ENCODE data around the gene FGF13. TPM values are rescaled to one million over a fixed set of nuclear protein-coding genes. Genes with fewer than 3 reads are reported as not detected.
A peak's percentile ranks its signal among the peaks of the same experiment; 100 is the strongest.

The FGF13 gene
- total RNA-seq, 1 donor from 2014 or later: 23.8 TPM

GRCh38 chrX:138754861-138755260 lies 43.3 kb upstream of the FGF13 start:
- no peak overlapping the region for H3K27ac Mint-ChIP-seq
- H3K27me3 ChIP-seq: no peaks in the 10 kb centered on the region
- H3F3A ChIP-seq (ENCODE audit: low read depth): no peaks in the 10 kb centered on the region
- H3K79me2 ChIP-seq (ENCODE audit: low read depth): no peaks in the 10 kb centered on the region
- no peaks in the 10 kb centered on the region for H3K9me3 Mint-ChIP-seq
- peaks cover 15% of the 10 kb centered on the region for H3K4me1 Mint-ChIP-seq
- no peaks in the 10 kb centered on the region for H3K4me1 ChIP-seq
- H3K36me3 ChIP-seq: no peaks in the 10 kb centered on the region
- H3K36me3 Mint-ChIP-seq: no peaks in the 10 kb centered on the region
- H3K4me2 ChIP-seq: no peak overlapping the region
- H3K27me3 Mint-ChIP-seq (ENCODE audit: insufficient read depth, low read depth): no peaks in the 10 kb centered on the region
- no peak for DNase-seq (ENCODE audit: low spot score)
- H3K9me3 ChIP-seq (ENCODE audit: low read depth): no peaks in the 10 kb centered on the region
- no peak overlapping the region for H3K27ac ChIP-seq
- H4K20me1 ChIP-seq (ENCODE audit: low read depth): no peaks in the 10 kb centered on the region
- no peak overlapping the region for H3K4me3 ChIP-seq
- TF ChIP-seq CTCF (IDR thresholded peaks at IDR 0.05) (no peak), EZH2 (IDR thresholded peaks at IDR 0.05) (no peak), EZH2phosphoT487 (IDR thresholded peaks at IDR 0.05) (no peak)
- H3K9ac ChIP-seq: no peak overlapping the region
- no peak overlapping the region for H3K4me3 Mint-ChIP-seq
- H2AFZ ChIP-seq (replicated peaks): no peak overlapping the region

- Histone ChIP-seq H3K27me3 (no peaks in the 10 kb centered on the region), H3K9me3 (ENCODE audit: low read depth) (no peaks in the 10 kb centered on the region), H3K4me2 (no peak overlapping the region), H3F3A (ENCODE audit: low read depth) (no peaks in the 10 kb centered on the region), H4K20me1 (ENCODE audit: low read depth) (no peaks in the 10 kb centered on the region), H3K4me1 (no peaks in the 10 kb centered on the region), H2AFZ (replicated peaks) (no peak overlapping the region), H3K9ac (no peak overlapping the region), H3K79me2 (ENCODE audit: low read depth) (no peaks in the 10 kb centered on the region), H3K27ac (no peak overlapping the region), H3K4me3 (no peak overlapping the region), H3K36me3 (no peaks in the 10 kb centered on the region)
- Mint-ChIP-seq H3K4me3 (no peak overlapping the region), H3K9me3 (no peaks in the 10 kb centered on the region), H3K4me1 (no peaks in the 10 kb centered on the region), H3K36me3 (no peaks in the 10 kb centered on the region), H3K27ac (no peak overlapping the region), H3K27me3 (ENCODE audit: insufficient read depth, low read depth) (no peaks in the 10 kb centered on the region)
- TF ChIP-seq CTCF (IDR thresholded peaks at IDR 0.05) (peak; percentile 69), EZH2 (IDR thresholded peaks at IDR 0.05) (no peak)
- DNase-seq (ENCODE audit: low spot score): peak; percentile 17
Observed at GRCh38 chrX:138748480-138748879, 37.0 kb upstream of the FGF13 start.

- Mint-ChIP-seq H3K4me1 (peaks cover 3% of the 10 kb centered on the region), H3K36me3 (no peaks in the 10 kb centered on the region), H3K9me3 (no peaks in the 10 kb centered on the region), H3K27ac (no peak overlapping the region), H3K4me3 (no peak overlapping the region), H3K27me3 (ENCODE audit: insufficient read depth, low read depth) (no peaks in the 10 kb centered on the region)
- Histone ChIP-seq H3K4me2 (no peak overlapping the region), H3K27me3 (no peaks in the 10 kb centered on the region), H3K9me3 (ENCODE audit: low read depth) (no peaks in the 10 kb centered on the region), H3K4me1 (no peaks in the 10 kb centered on the region), H4K20me1 (ENCODE audit: low read depth) (no peaks in the 10 kb centered on the region), H3K79me2 (ENCODE audit: low read depth) (no peaks in the 10 kb centered on the region), H3K4me3 (no peak overlapping the region), H2AFZ (replicated peaks) (no peak overlapping the region), H3K27ac (no peak overlapping the region), H3K36me3 (no peaks in the 10 kb centered on the region), H3K9ac (no peak overlapping the region), H3F3A (ENCODE audit: low read depth) (no peaks in the 10 kb centered on the region)
- no peak for TF ChIP-seq EZH2phosphoT487 (IDR thresholded peaks at IDR 0.05)
- peak; percentile 70 for TF ChIP-seq CTCF (IDR thresholded peaks at IDR 0.05)
- peak; percentile 69 for DNase-seq (ENCODE audit: low spot score)
Observed at GRCh38 chrX:138745196-138745595, 33.7 kb upstream of the FGF13 start.

- H3K9me3 Mint-ChIP-seq: no peaks in the 10 kb centered on the region
- Histone ChIP-seq H3K36me3 (no peaks in the 10 kb centered on the region), H4K20me1 (ENCODE audit: low read depth) (no peaks in the 10 kb centered on the region), H3K27me3 (no peaks in the 10 kb centered on the region), H3K27ac (no peak overlapping the region), H3K79me2 (ENCODE audit: low read depth) (no peaks in the 10 kb centered on the region), H3K9ac (no peak overlapping the region), H3K4me1 (no peaks in the 10 kb centered on the region), H2AFZ (replicated peaks) (no peak overlapping the region), H3K4me2 (no peak overlapping the region), H3K9me3 (ENCODE audit: low read depth) (no peaks in the 10 kb centered on the region), H3F3A (ENCODE audit: low read depth) (no peaks in the 10 kb centered on the region), H3K4me3 (no peak overlapping the region)
- H3K27me3 Mint-ChIP-seq (ENCODE audit: insufficient read depth, low read depth): no peaks in the 10 kb centered on the region
- no peaks in the 10 kb centered on the region for H3K36me3 Mint-ChIP-seq
- no peak for DNase-seq (ENCODE audit: low spot score)
- H3K27ac Mint-ChIP-seq: no peak overlapping the region
- H3K4me3 Mint-ChIP-seq: no peak overlapping the region
- TF ChIP-seq EZH2 (IDR thresholded peaks at IDR 0.05): no peak
- TF ChIP-seq EZH2phosphoT487 (IDR thresholded peaks at IDR 0.05): no peak
- TF ChIP-seq CTCF (IDR thresholded peaks at IDR 0.05): no peak
- peaks cover 10% of the 10 kb centered on the region for H3K4me1 Mint-ChIP-seq
Observed at GRCh38 chrX:138742217-138742616, 30.7 kb upstream of the FGF13 start.
